ENCODE data around the gene RNF8.
A peak's percentile ranks its signal among the peaks of the same experiment; 100 is the strongest.
"Not testable (repeated sequence)": the region's sequence is repeated elsewhere in the genome, so short reads cannot be mapped to it uniquely, and the experiment has no call there.

Gene RNF8, protein sequence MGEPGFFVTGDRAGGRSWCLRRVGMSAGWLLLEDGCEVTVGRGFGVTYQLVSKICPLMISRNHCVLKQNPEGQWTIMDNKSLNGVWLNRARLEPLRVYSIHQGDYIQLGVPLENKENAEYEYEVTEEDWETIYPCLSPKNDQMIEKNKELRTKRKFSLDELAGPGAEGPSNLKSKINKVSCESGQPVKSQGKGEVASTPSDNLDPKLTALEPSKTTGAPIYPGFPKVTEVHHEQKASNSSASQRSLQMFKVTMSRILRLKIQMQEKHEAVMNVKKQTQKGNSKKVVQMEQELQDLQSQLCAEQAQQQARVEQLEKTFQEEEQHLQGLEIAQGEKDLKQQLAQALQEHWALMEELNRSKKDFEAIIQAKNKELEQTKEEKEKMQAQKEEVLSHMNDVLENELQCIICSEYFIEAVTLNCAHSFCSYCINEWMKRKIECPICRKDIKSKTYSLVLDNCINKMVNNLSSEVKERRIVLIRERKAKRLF

DNA sequence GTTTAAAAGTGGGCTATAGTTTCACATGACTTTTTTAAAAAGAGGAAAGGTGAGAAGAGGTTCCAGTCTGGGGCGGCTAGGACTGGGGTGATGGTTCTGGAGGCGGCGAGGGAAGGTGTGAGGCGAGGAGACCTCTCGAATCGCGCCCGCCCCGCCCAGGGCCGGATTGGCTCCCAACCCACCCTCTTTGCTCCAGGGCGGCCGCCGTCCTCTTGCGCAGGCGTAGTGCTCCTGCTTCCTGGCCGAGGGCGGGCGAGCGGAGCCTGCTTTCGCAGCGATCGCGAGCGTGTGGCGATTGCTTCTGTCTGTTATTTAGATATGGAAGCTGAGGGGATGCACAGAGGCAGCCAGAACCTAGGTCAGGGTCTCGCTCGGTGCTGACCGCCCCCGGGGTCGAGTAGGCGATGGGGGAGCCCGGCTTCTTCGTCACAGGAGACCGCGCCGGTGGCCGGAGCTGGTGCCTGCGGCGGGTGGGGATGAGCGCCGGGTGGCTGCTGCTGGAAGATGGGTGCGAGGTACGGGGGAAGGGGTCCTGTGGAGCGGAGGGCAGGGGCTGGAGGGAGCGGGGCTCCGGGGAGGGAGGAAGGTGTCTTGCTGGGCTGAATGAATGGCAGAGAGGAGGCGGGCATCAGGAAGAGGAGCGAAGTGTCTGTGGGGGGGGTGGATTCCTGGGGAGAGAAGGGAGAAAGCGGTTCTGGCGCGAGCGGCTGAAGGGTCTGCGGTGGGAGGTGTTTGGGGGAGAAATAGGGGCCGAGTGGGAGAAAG lies at the start of gene RNF8:
Gene RNF8, plus strand, starts transcription at position 223 of the 765 bp plus-strand sequence. Its CDS starts 182 bp downstream, at position 405.
- peak; percentile 87 to 93 (median 90) for DNase-seq

GRCh38 chr6:37304766-37305165 lies 49.0 kb upstream of the RNF8 start:
- DNase-seq, result no peak

GRCh38 chr6:37305841-37306425 lies 47.9 kb upstream of the RNF8 start:
- peak in 1 of 3 experiments; percentile 14 for DNase-seq

DNA sequence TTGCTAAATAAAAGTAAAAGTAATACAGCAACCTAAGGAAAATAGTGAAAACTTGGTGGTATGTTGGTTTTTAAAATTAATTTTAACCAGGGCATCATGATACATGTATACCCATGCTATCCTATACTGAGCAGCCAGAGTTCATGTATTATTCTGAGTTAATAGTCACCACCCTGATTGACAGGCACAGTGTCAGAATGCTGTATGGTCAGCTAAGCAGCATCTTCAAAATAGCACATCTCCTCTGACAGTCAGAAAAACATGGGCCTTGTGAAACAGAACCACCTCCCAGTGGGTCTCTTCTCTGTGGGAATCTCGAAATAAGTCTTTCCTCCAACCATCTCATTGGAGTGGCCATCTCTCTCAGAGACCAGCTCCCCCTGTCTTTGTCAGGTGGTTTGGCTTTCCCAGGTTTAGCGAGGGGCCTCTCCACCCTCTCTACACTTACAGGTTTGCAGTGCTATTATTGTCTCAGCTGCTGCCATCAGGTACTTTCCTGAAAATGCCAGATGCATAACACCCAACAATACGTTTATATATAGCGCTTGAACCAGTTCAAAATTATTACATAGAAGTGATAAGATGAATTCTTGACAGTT lies 47.1 kb upstream of the RNF8 start:
- peak; percentile 28 to 68 (median 66) for DNase-seq

DNA sequence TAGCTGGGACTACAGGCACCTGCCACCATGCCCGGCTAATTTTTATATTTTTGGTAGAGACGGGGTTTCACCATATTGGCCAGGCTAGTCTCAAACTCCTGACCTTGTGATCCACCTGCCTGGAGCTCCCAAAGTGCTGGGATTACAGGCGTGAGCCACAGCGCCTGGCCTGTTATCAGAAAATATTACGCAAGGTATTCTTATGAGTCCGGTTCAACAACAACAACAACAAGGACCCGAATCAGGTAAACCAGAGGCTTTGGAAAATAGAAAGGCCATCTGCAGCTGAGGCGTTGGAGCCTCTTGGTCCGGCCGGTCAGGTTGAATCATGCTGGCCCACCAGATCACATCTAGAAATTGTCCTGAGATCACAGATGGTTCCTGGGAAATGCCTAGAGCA lies 46.3 kb upstream of the RNF8 start:
- not testable (repeated sequence) for DNase-seq

DNA sequence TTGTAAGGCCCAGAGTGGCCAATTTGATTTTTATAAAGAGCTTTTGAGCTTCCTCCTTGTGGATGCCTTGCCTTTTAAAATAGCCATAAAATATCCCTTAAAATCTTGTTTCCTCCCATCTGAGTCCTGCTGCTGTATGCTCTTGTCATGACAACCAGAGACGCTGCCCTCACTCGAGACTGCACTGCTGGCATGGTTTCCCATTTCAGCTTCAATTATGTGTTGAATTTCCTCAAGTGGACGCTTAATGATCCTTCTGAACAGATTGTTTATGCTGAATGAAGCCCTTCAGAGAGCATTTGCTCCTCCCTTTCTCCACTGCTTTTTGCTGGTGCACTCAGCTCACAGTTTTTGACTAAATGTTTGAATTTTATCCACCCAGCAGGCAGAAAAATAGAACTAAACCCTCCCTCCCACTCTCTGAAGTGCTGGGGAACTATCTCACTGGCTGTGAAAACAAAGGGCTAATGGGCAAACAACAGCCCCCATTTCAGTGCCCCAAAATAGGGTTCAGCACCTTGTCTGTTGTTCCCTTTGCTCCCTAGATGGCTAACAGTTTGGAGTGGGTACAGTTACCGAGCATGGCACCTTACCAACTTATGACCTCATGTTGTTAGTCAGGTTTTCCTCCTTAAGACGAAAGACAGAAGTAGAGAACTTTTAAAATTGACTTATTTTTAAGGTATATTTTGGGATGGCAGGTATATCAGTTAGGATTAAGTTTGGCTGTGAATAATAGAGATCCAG lies 45.5 kb upstream of the RNF8 start:
- DNase-seq, result peak; percentile 70 to 98 (median 97)

GRCh38 chr6:37309046-37309445 lies 44.7 kb upstream of the RNF8 start:
- no peak for DNase-seq

DNA sequence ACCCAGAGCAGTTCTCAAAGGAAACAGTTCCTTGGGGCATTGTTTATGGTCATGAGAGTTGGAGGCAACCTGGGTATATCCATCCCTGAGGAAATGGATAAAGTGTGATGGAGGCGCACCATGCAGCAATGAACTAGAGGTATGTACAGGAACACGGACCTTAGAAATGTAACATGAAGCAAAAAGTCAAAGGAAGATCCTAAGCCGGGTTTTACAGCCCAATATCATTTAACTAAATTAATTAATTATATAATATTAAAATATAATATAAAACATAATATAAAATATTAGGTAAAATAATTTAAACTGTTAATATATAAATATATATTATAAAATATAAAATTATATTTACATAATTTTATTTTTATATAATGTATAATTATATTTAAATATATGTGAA lies 44.1 kb upstream of the RNF8 start:
- no peak for DNase-seq

DNA sequence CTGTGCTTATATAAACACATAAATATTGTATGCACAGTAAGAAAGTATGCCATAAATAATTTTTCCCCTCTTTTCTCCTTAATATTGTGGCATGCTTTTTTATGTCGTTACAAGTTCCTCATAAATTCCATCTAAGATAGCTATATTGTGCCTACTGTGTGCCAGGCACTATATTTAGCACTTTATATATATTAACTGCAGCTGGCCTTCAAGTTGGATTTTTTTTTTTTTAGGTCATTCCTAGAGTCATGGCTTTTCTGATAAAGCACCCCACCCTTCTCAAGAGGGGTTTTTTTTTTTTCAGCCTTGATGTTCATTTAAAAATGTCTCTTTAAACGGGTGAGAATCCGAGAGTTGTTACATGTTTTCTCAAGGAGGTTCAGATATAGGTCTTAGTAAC lies 42.8 kb upstream of the RNF8 start:
- DNase-seq, result no peak

DNA sequence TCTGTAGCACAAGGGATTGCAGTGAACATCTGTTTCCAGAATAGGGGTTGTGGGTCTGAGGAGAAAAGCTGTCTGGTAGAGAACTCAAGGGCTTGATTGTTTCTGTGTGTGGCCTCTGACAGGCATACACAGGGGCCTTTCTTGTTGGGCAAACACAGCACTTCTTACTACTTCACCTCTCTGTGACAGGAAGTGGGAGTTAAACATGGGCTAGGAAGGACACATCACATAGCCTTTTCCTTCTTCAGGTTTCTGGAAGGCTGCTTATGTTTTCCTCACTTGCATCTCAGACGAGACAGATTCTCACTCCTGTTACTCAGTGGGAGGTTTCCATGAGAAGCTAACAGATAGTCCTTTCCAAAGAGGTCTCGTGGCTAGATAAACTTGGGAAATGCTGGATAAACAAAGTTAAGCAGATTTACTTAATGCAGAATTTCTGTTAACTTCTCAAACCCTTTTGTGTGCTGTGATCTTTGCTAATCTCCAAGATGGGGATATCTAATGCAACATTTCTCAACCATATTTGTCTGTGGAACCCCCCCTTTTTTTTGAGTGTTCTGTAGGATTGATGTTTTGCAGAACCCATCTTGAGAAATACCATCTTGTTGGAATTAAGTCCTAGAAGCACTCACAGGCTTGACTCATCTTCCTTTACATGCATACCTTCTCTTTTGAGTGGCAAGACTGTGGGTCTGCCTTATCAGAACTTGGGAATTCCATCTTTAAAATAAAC lies 41.9 kb upstream of the RNF8 start:
- no peak for DNase-seq

- DNase-seq, result no peak
Observed at GRCh38 chr6:37313723-37314486, 39.9 kb upstream of the RNF8 start.

DNA sequence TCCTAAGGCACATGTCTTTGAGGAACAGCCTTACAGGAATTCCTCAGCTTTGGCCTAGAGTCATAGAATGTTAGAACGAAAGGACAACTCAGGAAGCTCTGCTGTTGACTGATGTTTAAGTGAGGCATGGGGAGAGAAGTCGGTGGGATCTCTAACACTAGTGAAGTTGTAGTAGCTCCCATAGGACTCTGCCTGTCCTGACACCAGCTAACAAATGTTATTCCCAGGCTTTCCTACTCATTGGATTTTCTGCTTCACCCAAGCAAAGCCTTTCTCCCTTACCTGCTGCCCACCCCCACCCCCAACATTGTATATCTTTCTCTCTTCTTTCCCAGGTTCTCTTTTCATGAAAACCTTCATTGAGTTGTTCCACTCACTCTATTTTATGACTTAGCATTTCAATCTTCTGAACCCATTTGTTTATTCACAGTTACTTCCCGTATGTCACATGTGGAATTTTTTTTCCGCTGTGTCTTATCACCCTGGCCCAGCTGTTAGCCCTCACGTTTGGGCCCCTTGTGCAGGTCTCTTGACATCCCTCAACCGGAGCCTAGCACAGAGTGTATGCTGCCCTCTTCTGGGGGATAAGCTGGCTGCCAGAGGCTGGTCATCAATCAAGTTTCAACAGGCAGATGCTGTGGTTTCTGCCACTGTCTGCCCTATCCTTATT lies 39.2 kb upstream of the RNF8 start:
- DNase-seq, result peak; percentile 20 to 57 (median 56)

GRCh38 chr6:37315157-37315515 lies 38.6 kb upstream of the RNF8 start:
- no peak for DNase-seq

DNA sequence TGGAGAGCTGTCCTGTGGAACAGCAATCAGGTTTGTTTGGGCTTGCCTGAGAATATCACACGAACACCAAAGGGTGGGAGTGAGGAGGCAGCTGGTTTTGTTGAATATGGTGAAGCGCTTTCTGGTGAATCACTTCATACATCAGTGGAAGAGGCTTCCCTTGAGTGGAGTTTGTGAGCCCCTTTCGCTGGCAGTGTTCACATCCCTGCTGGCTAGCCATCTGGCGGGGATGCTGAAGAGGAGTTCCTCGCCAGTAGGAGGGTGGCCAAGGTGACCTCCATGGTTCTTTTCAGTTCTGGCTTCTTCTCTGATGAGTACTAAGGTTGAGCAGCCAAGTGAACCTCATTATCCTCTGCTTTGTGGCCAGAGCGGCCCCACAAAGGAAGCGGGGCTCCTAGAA lies 37.7 kb upstream of the RNF8 start:
- no peak for DNase-seq

DNA sequence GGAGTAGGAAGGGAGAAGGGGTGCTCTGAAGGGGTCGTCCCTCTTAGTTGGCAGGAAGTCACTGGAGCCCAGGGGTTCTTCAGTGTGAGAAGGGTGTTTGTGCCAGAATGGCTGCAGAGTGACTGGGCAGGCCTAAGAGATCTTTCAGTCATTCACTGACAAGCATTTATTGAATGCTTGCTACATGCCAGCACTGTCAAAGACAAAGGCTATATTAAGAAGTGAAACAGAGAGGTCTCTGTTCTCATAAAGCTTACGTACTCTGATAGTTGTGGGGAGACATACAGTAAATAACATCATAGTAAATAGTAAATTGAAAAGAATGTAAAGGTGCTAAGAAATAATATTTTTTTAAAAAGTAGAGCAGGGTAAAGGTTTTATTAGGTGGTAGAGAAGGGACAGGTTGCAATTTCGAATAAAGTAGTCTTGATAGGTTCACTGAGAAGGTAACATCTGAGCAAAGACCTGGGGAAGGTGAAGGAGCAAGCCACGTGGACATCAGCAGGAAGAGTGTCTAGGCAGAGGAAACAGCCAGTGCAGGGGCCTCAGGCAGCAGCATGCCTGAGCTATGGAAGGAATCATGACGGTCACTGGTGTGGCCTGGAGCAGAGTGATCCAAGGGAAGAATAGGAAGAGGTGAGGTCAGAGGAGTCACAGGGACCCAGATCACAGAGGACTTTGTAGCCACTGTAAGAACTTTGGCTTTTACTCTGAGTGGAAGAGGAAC lies 36.3 kb upstream of the RNF8 start:
- no peak for DNase-seq

DNA sequence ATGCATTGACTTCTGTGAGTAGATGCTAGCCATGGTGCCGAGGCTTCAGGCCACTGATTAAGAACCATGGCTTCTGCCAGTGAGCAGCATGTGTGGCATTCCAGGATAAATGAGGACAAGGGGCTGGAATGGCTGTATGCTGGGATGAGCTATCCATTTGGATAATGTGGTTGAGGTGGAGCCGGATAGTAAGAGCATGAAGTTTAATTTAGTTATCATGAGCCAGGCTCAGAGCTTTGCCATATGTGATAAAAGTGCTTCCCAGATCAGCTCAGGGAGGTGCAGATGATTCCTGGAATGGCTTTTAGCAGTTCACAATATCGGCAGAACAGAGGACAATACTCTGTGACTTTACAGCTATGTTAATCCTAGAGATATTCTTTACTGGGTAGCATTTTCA lies 34.6 kb upstream of the RNF8 start:
- DNase-seq, result no peak

GRCh38 chr6:37319856-37320480 lies 33.8 kb upstream of the RNF8 start:
- DNase-seq, result no peak

GRCh38 chr6:37320646-37321045 lies 33.1 kb upstream of the RNF8 start:
- DNase-seq, result peak in 1 of 3 experiments; percentile 45

- DNase-seq, result no peak
Observed at GRCh38 chr6:37321101-37321500, 32.7 kb upstream of the RNF8 start.
